Right cardiac atrium (tissue), 5 donors: ENCODE data around the gene CYP2W1. TPM values are rescaled to one million over a fixed set of nuclear protein-coding genes. Genes with fewer than 3 reads are reported as not detected.
A peak's percentile ranks its signal among the peaks of the same experiment; 100 is the strongest.

ENCODE experiments used
- ATAC-seq, 2 donors: fragments of 200-7000 bp; cut with Tn5 transposase; one replicate each; pipeline versions ENCODE4 v1.8.0 to v1.9.1; 2020; ENCODE audit warnings: moderate library complexity in 2 of 2, mild to moderate bottlenecking in 1 of 2
- DNase-seq, 3 donors: peaks; one replicate each; pipeline ENCODE4 v3.0.0-alpha.2; 2020
- H3K27ac ChIP-seq: one replicate; pipeline ENCODE4 v1.5.1; 2013; ENCODE audit warnings: mild to moderate bottlenecking, low read length, control low read depth, moderate library complexity
- H3K27me3 ChIP-seq: one replicate; pipeline ENCODE4 v1.6.1; 2013; ENCODE audit not compliant: control insufficient read depth, insufficient read depth
- H3K4me1 ChIP-seq: one replicate; pipeline ENCODE4 v1.6.1; 2013; ENCODE audit warnings: low read length; ENCODE audit not compliant: control insufficient read depth, insufficient read depth
- H3K4me3 ChIP-seq: one replicate; pipeline ENCODE4 v1.5.1; 2013; ENCODE audit warnings: low read length, control low read depth
- H3K9me3 ChIP-seq: one replicate; pipeline ENCODE4 v1.6.1; 2013; ENCODE audit warnings: low read length; ENCODE audit not compliant: control insufficient read depth
- WGBS: extraction: QIAGEN DNeasy Blood & Tissue Kit; methylation state at CpG from one replicate; pipeline ENCODE4 v1.1.7; 2013; 5-methylcytosine and 5-hydroxymethylcytosine counted together
- intact Hi-C, 4 donors: fragments of 100-400 bp; cut with DNase I; formaldehyde crosslinking; loops; one replicate each; pipeline versions ENCODE4 v1.11.0 to v1.14.0; 2022 to 2023
- polyA plus RNA-seq: library from polyadenylated mRNA; stranded (reverse); fragments of 200-250 nt; gene quantifications from one replicate; pipeline ENCODE4 v1.2.3, GENCODE V29; 2013
- total RNA-seq, 4 donors: library from RNA; stranded (reverse); fragmentation: NEBNext Ultra II Directional; extraction: Animal tissue kit (Norgen Biotek cat#: 25700); gene quantifications; one replicate each; pipeline ENCODE4 v1.2.1, GENCODE V29; 2021
- donor health status: healthy with polysubstance abuse.
- donor health status: DM: no; HTN: yes; CAD: no.
- donor health status: DM: no; HTN: no; CAD: no.
- donor health status: DM: no; HTN: yes; CAD: no; lungs with severe emphysema.
- donor health status: DM: yes; HTN: yes; CAD: no.

CYP2W1 gene
- total and polyA plus RNA-seq, 5 donors: not detected

DNA sequence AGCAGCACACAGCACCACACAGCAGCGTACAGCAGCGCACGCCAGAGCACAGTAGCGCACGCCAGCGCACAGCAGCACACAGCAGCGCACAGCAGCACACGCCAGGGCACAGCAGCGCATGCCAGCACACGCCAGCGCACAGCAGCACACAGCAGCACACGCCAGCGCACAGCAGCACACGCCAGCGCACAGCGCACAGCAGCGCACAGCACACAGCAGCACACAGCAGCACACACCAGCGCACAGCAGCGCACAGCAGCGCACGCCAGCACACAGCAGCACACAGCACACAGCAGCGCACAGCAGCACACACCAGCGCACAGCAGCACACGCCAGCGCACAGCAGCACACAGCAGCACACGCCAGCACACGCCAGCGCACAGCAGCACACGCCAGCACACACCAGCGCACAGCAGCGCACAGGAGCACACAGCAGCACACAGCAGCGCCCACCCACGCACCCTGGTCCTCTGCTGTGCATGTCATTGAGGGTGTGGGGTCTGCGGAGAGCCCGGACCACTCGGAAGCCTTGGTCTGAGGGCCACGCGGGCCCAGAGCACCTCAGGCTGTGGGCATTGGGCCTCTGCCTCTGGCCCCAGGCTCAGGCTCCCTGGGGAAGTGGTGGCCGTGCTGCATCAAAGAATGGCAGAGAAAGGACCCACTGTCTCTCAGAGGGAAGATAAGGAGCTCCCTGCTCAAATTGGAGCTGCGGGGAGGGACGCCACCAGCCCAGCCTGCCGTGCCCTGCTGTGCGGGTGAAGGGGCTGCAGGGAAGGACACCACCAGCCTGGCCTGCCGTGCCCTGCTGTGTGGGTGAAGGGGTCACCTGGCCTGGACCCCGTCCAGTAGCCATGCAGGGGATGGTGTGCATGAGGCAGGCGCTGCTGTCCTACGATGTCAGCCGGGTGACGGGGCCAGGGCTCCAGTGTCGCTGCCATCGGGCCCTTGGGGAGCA is 33.9 kb downstream of the CYP2W1 start:
- H3K4me3 ChIP-seq: no peak overlapping the region
- H3K9me3 ChIP-seq: no peaks in the 10 kb centered on the region
- DNase-seq (peak in 1 of 3 donors; percentile 35), ATAC-seq (no peak)
- 92% methylated on average over 51 of the region's 51 CpGs for WGBS
- intact Hi-C loops: no loop called here
- no peak overlapping the region for H3K27ac ChIP-seq
- H3K4me1 ChIP-seq: no peaks in the 10 kb centered on the region
- H3K27me3 ChIP-seq: no peaks in the 10 kb centered on the region

DNA sequence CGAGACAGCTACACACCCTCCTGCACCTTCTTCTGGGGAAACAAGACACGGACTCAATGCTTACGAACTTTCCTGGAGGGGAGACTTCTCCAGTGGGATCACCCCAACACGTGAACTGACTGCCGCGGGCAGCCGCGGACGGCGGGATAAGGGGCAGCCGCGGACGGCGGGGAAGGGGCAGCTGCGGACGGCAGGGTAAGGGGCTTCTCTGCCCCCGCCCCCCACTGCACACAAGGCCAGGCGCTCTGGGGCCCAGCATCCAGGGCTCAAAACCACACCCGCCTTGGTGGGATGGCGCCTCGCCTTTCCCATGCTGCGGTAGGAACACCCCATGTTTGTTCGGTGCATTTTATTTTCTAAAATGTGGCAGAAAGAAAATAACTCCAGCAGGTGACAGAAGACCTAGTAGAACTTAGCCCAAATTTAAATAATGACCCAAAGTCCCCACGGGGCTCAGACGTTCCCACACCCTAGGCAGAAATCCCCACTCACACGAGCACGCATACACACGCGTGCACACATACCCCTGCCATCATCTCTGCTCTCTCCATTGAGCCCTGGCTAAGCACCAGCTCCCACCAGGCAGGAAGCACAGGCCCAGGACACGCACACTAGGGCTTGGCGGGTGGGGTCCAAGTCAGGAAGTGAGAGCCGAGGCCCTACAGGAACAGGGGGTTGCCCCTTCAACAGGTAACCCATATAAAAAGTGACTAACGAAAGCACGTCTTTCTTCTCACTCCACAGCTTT is 34.8 kb downstream of the CYP2W1 start:
- intact Hi-C loops: no loop called here
- Histone ChIP-seq H3K4me3 (no peak overlapping the region), H3K4me1 (no peaks in the 10 kb centered on the region), H3K9me3 (no peaks in the 10 kb centered on the region), H3K27me3 (no peaks in the 10 kb centered on the region), H3K27ac (no peak overlapping the region)
- peak in 1 of 3 donors; percentile 30 for DNase-seq
- no peak for ATAC-seq
- WGBS: 92% methylated on average over 34 of the region's 34 CpGs

GRCh38 chr7:1018334-1018695 is 35.3 kb downstream of the CYP2W1 start:
- Histone ChIP-seq H3K9me3 (no peaks in the 10 kb centered on the region), H3K4me1 (no peaks in the 10 kb centered on the region), H3K4me3 (no peak overlapping the region), H3K27ac (no peak overlapping the region), H3K27me3 (no peaks in the 10 kb centered on the region)
- DNase-seq (peak in 1 of 3 donors; percentile 49), ATAC-seq (no peak)
- WGBS: 89% methylated on average over 13 of the region's 13 CpGs
- intact Hi-C loops: no loop called here

DNA sequence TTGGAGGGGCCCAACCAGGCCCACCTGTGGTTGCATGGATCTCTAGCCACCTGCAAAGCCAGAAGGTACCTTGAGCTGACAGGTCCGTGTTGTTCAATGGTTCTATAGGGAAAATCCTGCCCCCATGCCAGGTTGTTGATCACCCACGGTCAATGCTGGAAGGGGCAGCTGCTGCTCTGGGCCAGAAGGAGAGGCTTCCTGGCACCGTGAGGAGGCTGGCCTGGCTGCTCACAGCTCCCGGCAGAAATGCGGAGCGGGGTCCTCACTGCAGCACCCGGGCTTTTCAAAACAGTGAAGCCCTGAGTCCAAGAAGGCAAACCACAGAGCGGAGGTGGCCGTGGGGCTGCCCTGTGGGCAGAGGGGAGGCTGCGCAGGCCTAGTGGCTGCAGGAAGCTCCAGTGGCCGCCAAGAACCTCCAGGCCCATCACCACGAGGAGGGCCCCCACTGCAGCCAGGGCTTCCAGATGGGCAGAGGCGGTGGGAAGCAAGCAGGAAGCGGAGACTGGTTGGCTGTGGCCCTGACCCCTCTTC is 36.3 kb downstream of the CYP2W1 start:
- no peaks in the 10 kb centered on the region for H3K4me1 ChIP-seq
- DNase-seq (peak in 1 of 3 donors; percentile 42), ATAC-seq (no peak)
- H3K4me3 ChIP-seq: no peak overlapping the region
- WGBS: 84% methylated on average over 14 of the region's 14 CpGs
- no peak overlapping the region for H3K27ac ChIP-seq
- no peaks in the 10 kb centered on the region for H3K27me3 ChIP-seq
- H3K9me3 ChIP-seq: no peaks in the 10 kb centered on the region
- intact Hi-C loops: no loop called here

DNA sequence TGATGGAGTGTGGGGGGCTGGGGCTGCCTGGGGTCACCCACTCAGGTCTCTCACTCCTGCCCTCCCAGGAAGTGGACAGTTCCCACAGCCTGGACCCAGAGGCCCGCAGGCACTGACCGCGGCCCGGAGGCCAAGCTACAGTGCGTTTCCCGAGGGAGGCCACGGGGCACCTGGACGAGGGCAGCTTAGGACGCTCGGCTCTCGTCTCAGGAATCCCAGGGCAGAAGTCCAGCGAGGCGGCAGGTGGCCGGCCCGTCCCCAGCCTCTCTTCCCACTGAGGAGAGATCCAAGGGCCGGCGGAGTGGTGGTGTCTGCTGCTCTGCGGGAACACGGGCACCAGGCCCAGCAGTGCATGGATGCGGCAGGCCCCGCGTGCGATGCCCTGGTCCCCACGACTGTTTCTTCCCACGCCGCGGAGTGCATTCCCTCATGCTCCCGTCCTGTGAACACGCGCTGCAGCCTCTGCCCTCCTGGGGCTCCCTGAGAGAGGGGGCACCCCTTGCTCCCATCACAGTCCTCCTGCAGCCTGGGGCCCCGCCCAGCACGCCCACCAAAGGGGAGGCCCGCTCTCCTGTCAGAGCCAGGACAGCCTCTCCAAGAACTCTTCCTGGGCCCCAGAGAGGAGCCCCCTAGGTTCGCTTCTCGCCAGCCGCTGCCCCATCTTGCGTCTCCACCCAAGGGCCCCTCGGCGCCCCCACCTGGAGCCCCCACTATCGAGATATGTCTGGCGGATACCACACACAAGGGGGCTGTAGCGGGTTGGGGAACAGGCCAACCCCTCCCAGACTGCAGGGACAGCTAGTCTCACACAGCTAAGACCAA is 37.0 kb downstream of the CYP2W1 start:
- DNase-seq (peak in 1 of 3 donors; percentile 40), ATAC-seq (no peak)
- WGBS: 96% methylated on average over 42 of the region's 42 CpGs
- H3K9me3 ChIP-seq: no peaks in the 10 kb centered on the region
- H3K4me3 ChIP-seq: no peak overlapping the region
- intact Hi-C loops: no loop called here
- no peak overlapping the region for H3K27ac ChIP-seq
- H3K27me3 ChIP-seq: no peaks in the 10 kb centered on the region
- no peaks in the 10 kb centered on the region for H3K4me1 ChIP-seq

GRCh38 chr7:1020849-1021251 is 37.9 kb downstream of the CYP2W1 start:
- H3K27me3 ChIP-seq: no peaks in the 10 kb centered on the region
- H3K9me3 ChIP-seq: no peaks in the 10 kb centered on the region
- DNase-seq (peak in 1 of 3 donors; percentile 41), ATAC-seq (no peak)
- no peak overlapping the region for H3K27ac ChIP-seq
- intact Hi-C loops: no loop called here
- 86% methylated on average over 7 of the region's 7 CpGs for WGBS
- H3K4me1 ChIP-seq: no peaks in the 10 kb centered on the region
- H3K4me3 ChIP-seq: no peak overlapping the region

- intact Hi-C loops: no loop called here
- ATAC-seq: no peak
- WGBS: 96% methylated on average over 7 of the region's 7 CpGs
Observed at GRCh38 chr7:1021366-1021765, 38.4 kb downstream of the CYP2W1 start.

GRCh38 chr7:1021931-1022330 is 39.0 kb downstream of the CYP2W1 start:
- DNase-seq (peak in 1 of 3 donors; percentile 52), ATAC-seq (no peak)
- intact Hi-C loops: no loop called here

More at GRCh38 chr7:1021366-1021765, 38.4 kb downstream of the CYP2W1 start:
- DNase-seq: peak in 1 of 3 donors; percentile 4
- Histone ChIP-seq H3K9me3 (no peaks in the 10 kb centered on the region), H3K27ac (no peak overlapping the region), H3K4me3 (no peak overlapping the region), H3K4me1 (no peaks in the 10 kb centered on the region), H3K27me3 (no peaks in the 10 kb centered on the region)

DNA sequence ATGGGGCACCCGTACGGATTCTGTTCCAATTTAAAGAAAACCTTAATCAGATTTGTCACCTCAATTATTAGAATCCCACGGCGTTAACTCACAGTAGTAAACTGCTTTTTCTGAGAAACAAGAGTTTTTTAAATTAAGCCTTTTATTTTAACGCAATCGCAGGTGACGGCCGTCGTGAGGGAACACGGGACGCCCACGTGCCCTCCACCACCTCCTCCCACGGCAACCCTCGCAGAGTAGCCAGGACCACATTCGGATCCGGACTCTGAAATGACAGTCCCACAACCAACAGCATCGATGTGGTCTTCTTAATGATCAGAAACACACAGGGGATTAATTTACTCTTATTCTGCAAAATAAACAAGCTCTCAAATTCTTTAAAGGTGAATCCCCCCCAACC is 39.4 kb downstream of the CYP2W1 start:
- Histone ChIP-seq H3K27ac (no peak overlapping the region), H3K4me1 (no peaks in the 10 kb centered on the region), H3K27me3 (no peaks in the 10 kb centered on the region), H3K4me3 (no peak overlapping the region), H3K9me3 (no peaks in the 10 kb centered on the region)
- DNase-seq (no peak), ATAC-seq (no peak)
- intact Hi-C loops: no loop called here
- WGBS: 96% methylated on average over 17 of the region's 17 CpGs

More at GRCh38 chr7:1021931-1022330, 39.0 kb downstream of the CYP2W1 start:
- no peaks in the 10 kb centered on the region for H3K27me3 ChIP-seq
- 97% methylated on average over 25 of the region's 25 CpGs for WGBS
- no peak overlapping the region for H3K4me3 ChIP-seq
- H3K9me3 ChIP-seq: no peaks in the 10 kb centered on the region
- H3K4me1 ChIP-seq: no peaks in the 10 kb centered on the region
- no peak overlapping the region for H3K27ac ChIP-seq

DNA sequence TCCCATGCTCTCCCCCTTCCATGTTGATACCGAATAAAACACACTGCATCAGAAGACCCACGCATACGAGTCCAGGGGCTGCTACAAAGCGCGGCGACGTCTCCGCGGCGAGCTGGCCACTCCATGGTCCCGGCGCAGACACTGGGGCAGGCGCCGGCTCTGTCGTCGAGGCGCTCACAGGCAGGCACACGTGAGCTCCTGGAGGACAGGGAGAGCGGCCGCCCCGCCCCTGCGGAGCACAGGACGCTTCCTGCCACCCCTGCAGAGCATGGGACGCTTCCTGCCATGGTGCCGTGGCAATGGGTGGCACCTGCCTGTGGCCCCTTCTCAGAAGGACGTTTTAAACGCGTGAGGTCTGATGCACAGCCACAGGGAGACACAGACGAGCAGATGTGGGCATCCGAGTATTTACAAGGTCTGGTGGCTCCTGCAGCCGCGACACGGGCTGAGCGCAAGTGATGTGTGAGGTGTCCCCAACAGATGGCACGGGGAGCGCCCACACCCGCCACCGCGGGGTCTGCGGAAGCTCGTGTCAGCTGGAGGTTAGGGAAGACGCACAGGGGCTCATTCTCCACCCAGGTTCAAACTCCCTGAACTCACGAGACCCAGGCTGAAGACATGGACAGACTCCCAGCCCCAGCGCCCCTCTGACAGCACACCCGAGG is 40.0 kb downstream of the CYP2W1 start:
- 93% methylated on average over 45 of the region's 45 CpGs for WGBS
- ATAC-seq (no peak), DNase-seq (peak in 1 of 3 donors; percentile 36)
- intact Hi-C loops: no loop called here
- Histone ChIP-seq H3K4me1 (no peaks in the 10 kb centered on the region), H3K9me3 (no peaks in the 10 kb centered on the region), H3K4me3 (no peak overlapping the region), H3K27me3 (no peaks in the 10 kb centered on the region), H3K27ac (no peak overlapping the region)
